ENCODE measurements around the gene SLC15A1.

The SLC15A1 gene

DNA sequence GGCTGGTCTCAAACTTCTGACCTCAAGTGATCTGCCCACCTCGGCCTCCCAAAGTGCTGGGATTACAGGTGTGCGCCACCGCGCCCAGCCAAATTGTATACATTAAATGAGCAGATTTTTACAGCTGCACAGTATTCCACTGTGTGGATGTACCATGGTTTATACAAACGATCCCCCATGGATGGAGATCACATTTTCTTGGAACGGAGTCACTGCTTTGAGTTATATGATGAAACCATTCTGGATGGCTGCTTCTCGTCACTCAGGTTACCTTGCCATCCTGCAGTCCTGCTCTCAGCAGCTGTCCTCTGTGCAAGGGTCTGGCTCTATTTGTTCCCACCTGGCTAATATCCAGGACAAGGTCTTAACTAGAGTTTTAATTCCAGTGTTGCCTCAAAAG is 39.1 kb upstream of the SLC15A1 start:
- peaks cover 14% of the 10 kb centered on the region for H3K36me3 Mint-ChIP-seq (ENCODE audit: low read depth)
- no peak overlapping the region for H3K27ac Mint-ChIP-seq
- TF ChIP-seq, protein P1, sequence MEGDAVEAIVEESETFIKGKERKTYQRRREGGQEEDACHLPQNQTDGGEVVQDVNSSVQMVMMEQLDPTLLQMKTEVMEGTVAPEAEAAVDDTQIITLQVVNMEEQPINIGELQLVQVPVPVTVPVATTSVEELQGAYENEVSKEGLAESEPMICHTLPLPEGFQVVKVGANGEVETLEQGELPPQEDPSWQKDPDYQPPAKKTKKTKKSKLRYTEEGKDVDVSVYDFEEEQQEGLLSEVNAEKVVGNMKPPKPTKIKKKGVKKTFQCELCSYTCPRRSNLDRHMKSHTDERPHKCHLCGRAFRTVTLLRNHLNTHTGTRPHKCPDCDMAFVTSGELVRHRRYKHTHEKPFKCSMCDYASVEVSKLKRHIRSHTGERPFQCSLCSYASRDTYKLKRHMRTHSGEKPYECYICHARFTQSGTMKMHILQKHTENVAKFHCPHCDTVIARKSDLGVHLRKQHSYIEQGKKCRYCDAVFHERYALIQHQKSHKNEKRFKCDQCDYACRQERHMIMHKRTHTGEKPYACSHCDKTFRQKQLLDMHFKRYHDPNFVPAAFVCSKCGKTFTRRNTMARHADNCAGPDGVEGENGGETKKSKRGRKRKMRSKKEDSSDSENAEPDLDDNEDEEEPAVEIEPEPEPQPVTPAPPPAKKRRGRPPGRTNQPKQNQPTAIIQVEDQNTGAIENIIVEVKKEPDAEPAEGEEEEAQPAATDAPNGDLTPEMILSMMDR (IDR thresholded peaks at IDR 0.05) = no peak
- DNase-seq = no peak
- peaks cover 15% of the 10 kb centered on the region for H3K27me3 Mint-ChIP-seq (ENCODE audit: low read depth, poor library complexity)
- H3K4me3 Mint-ChIP-seq = no peak overlapping the region
- no peaks in the 10 kb centered on the region for H3K9me3 Mint-ChIP-seq
- H3K4me1 Mint-ChIP-seq = peaks cover 17% of the 10 kb centered on the region

DNA sequence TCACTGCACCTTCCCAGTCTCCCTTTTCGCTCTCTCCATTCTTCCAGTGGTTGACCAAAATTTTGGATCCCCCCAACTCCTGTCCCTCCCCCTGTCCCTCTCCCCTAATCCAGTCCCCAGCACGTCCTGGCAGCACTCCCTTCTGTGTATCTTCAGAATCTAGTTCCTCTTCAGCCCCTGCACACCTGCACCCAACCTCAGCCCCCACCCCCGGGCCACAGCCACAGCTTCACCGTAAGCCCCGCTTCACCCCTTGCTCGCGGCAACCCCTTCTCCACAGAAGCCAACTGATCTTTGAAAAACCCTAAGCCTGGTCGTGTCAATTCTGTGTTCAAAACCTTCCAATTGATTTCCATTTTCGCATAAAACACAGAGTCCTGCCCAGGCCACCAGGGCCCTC is 35.5 kb upstream of the SLC15A1 start:
- H3K27me3 Mint-ChIP-seq (ENCODE audit: low read depth, poor library complexity) = peaks cover 15% of the 10 kb centered on the region
- no peaks in the 10 kb centered on the region for H3K36me3 Mint-ChIP-seq (ENCODE audit: low read depth)
- DNase-seq = no peak
- H3K9me3 Mint-ChIP-seq = no peaks in the 10 kb centered on the region
- no peak overlapping the region for H3K27ac Mint-ChIP-seq
- peaks cover 19% of the 10 kb centered on the region for H3K4me1 Mint-ChIP-seq
- H3K4me3 Mint-ChIP-seq = no peak overlapping the region
- TF ChIP-seq, protein P1 (IDR thresholded peaks at IDR 0.05) = no peak

DNA sequence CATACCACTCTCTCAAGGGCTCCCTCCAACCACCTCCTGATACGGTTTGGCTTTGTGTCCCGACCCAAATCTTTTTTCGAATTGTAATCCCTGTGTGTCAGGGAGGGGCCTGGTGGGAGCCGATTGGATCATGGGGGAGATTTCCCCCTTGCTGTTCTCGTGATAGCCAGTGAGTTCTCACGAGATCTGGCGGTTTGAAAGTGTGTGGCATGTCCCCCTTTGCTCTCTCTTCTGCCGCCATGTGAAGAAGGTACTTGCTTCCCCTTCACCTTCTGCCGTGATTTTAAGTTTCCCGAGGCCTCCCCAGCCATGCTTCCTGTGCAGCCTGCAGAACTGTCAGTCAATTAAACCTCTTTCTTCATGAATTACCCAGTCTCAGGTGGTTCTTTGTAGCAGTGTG is 34.7 kb upstream of the SLC15A1 start:
- Mint-ChIP-seq H3K27me3 (ENCODE audit: low read depth, poor library complexity) (peaks cover 15% of the 10 kb centered on the region), H3K27ac (no peak overlapping the region), H3K9me3 (no peaks in the 10 kb centered on the region), H3K36me3 (ENCODE audit: low read depth) (no peaks in the 10 kb centered on the region), H3K4me1 (peaks cover 13% of the 10 kb centered on the region), H3K4me3 (no peak overlapping the region)
- TF ChIP-seq, protein P1 (IDR thresholded peaks at IDR 0.05) = no peak
- no peak for DNase-seq

DNA sequence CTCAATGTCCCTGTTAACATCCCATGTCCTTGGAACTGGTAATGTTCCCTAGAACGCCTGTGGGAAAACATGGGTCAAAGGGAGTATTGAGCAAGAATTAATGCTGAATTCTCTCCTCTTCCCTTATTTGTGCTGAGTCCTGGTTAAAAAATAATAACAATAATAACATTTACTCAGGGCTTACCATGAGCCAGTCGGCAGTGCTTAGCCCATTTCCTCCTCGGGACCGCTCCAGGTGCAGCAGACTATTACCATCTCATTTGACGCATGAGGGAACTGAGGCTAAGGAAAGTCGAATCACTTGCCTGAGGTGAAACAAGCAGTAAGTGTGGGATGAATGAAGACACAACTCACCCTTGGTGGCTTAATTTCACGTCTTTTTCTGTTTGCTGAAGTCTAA is 33.6 kb upstream of the SLC15A1 start:
- Mint-ChIP-seq H3K27me3 (ENCODE audit: low read depth, poor library complexity) (peaks cover 15% of the 10 kb centered on the region), H3K27ac (no peak overlapping the region), H3K36me3 (ENCODE audit: low read depth) (no peaks in the 10 kb centered on the region), H3K4me1 (peaks cover 7% of the 10 kb centered on the region), H3K9me3 (peaks cover 3% of the 10 kb centered on the region), H3K4me3 (no peak overlapping the region)
- DNase-seq = no peak
- TF ChIP-seq, protein P1 (IDR thresholded peaks at IDR 0.05) = no peak

DNA sequence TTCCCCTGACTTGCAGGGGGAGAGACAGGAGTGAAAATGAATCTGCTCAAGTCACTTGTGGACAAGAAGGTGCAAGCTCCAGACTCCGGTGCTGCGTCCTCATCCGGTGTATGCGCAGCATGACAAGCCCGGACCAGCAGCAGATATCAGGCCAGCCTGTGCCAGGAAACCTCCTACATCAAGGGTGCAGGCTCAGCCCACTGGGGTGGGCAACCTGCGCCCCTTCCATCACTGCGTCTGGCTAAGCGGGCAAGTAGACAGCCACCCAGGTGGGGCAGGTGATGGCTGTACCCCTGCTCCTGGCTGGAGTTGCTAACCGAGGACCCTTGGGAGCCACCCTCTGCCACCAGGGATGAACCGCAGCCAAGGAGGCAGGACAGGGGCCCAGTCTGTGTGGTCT is 32.9 kb upstream of the SLC15A1 start:
- TF ChIP-seq, protein P1 (IDR thresholded peaks at IDR 0.05) = no peak
- DNase-seq = no peak
- Mint-ChIP-seq H3K4me3 (no peak overlapping the region), H3K27me3 (ENCODE audit: low read depth, poor library complexity) (peaks cover 15% of the 10 kb centered on the region), H3K9me3 (peaks cover 3% of the 10 kb centered on the region), H3K4me1 (peaks cover 7% of the 10 kb centered on the region), H3K27ac (no peak overlapping the region), H3K36me3 (ENCODE audit: low read depth) (no peaks in the 10 kb centered on the region)

DNA sequence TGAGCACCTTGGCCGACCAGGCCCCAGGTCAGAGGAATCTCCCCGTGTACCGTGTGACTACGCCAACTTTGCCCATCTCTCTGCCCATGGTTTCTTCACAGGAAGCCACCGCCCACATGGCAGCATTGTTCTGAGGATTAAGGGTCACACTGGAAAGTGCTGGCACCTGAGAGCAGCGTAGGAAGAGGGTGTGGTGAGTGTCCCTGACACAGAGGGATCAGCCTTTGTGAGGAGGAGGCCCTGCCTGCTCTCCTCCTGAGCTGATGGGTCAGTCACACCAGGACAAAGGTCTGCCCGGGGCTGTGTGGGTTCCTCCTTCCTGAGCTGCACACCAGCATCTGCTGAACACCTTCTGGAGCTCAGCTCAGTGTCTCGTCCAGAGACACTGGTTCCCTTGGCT is 32.2 kb upstream of the SLC15A1 start:
- H3K4me1 Mint-ChIP-seq = peaks cover 7% of the 10 kb centered on the region
- no peaks in the 10 kb centered on the region for H3K36me3 Mint-ChIP-seq (ENCODE audit: low read depth)
- no peak for DNase-seq
- no peak overlapping the region for H3K4me3 Mint-ChIP-seq
- H3K9me3 Mint-ChIP-seq = peaks cover 3% of the 10 kb centered on the region
- H3K27ac Mint-ChIP-seq = no peak overlapping the region
- TF ChIP-seq, protein P1 (IDR thresholded peaks at IDR 0.05) = no peak
- peaks cover 13% of the 10 kb centered on the region for H3K27me3 Mint-ChIP-seq (ENCODE audit: low read depth, poor library complexity)

Data from nephron progenitor cell (in vitro differentiated cells).